Activated naive CD4-positive, alpha-beta T cell treated with anti-CD3 and anti-CD28 coated beads, Interleukin-2, amount 50 U/mL, for 72 hours (primary cell): Measurements from ENCODE around the gene LGR6. TPM values are rescaled to one million over a fixed set of nuclear protein-coding genes. Genes with fewer than 3 reads are reported as not detected.
"Not testable (repeated sequence)": the region's sequence is repeated elsewhere in the genome, so short reads cannot be mapped to it uniquely, and the experiment has no call there.

ENCODE experiments used
- ATAC-seq, 2 donors: fragments of 150-1000 bp; cut with Tn5 transposase; 2 replicates each; pipeline ENCODE4 v1.10.0; 2021; ENCODE audit warnings: mild to moderate bottlenecking in 2 of 2, moderate library complexity in 2 of 2
- DNase-seq, 2 donors: peaks; one replicate each; pipeline ENCODE4 v3.0.0; 2021 to 2022; ENCODE audit warnings: low spot score in 2 of 2
- H3K27ac Mint-ChIP-seq, 2 donors: one replicate each; pipeline ENCODE4 v1.8.0; 2022; ENCODE audit warnings: mild to moderate bottlenecking in 2 of 2, mixed read lengths in 2 of 2
- H3K36me3 Mint-ChIP-seq, 2 donors: one replicate each; pipeline ENCODE4 v1.8.0; 2022; ENCODE audit warnings: mixed read lengths in 2 of 2
- H3K9me3 Mint-ChIP-seq, 2 donors: one replicate each; pipeline ENCODE4 v1.8.0; 2022; ENCODE audit warnings: mixed read lengths in 2 of 2
- total RNA-seq, 2 donors: library from RNA; stranded (reverse); gene quantifications; one replicate each; pipeline ENCODE4 v1.2.3, GENCODE V29; 2022

LGR6 gene, protein sequence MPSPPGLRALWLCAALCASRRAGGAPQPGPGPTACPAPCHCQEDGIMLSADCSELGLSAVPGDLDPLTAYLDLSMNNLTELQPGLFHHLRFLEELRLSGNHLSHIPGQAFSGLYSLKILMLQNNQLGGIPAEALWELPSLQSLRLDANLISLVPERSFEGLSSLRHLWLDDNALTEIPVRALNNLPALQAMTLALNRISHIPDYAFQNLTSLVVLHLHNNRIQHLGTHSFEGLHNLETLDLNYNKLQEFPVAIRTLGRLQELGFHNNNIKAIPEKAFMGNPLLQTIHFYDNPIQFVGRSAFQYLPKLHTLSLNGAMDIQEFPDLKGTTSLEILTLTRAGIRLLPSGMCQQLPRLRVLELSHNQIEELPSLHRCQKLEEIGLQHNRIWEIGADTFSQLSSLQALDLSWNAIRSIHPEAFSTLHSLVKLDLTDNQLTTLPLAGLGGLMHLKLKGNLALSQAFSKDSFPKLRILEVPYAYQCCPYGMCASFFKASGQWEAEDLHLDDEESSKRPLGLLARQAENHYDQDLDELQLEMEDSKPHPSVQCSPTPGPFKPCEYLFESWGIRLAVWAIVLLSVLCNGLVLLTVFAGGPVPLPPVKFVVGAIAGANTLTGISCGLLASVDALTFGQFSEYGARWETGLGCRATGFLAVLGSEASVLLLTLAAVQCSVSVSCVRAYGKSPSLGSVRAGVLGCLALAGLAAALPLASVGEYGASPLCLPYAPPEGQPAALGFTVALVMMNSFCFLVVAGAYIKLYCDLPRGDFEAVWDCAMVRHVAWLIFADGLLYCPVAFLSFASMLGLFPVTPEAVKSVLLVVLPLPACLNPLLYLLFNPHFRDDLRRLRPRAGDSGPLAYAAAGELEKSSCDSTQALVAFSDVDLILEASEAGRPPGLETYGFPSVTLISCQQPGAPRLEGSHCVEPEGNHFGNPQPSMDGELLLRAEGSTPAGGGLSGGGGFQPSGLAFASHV
- under 1 TPM; 0.14 TPM for total RNA-seq

DNA sequence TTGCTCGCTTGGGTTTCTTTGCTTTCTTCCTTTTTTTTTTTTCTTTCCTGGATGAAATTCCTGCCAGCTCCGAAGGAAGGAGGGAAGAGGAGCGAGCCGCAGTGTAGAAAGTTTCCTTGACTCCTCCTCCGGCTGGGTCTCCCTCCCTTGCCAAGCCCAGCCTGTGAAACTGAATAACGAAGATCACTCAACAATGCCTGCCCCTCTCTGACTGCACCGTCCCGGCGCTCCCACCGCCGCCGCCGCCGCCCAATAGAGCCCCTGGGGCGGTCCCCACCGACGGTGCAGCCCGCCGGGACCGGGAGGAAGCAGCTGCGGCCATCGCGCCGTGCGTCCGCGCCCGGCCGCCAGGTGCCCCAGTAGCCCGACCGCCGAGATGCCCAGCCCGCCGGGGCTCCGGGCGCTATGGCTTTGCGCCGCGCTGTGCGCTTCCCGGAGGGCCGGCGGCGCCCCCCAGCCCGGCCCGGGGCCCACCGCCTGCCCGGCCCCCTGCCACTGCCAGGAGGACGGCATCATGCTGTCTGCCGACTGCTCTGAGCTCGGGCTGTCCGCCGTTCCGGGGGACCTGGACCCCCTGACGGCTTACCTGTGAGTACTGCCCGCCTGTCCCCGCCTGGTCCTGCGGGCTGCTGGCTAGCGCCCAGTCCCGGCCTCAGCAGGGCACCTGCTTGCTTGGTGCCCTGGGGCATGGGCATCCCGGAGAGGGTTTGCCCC, at the start of gene LGR6:
Gene LGR6 (plus strand): TSS at position 186 of the 714 bp plus-strand sequence. CDS start 191 bp downstream, at position 377.
- Mint-ChIP-seq H3K9me3 (no peaks in the 10 kb centered on the region), H3K27ac (no peak within 1 kb of the TSS)

GRCh38 chr1:202144402-202145067, 49.1 kb upstream of the LGR6 start, which contains the start of gene ARL8A:
TSS of gene ARL8A (minus strand) at chr1:202144737. CDS start at chr1:202144572, 165 bp downstream.
- peak within 1 kb of the TSS; percentile 92 to 98 for H3K27ac Mint-ChIP-seq
- no peaks in the 10 kb centered on the region for H3K9me3 Mint-ChIP-seq
- peaks cover 7 to 12% of the 10 kb centered on the region in 2 donors for H3K36me3 Mint-ChIP-seq
- DNase-seq (peak; percentile 72 to 75), ATAC-seq (peak; percentile 74 to 76)

More for the DNA sequence above, at the start of gene LGR6:
- H3K36me3 Mint-ChIP-seq = no peaks in the 10 kb centered on the region
- no peak for ATAC-seq
- DNase-seq = no peak

GRCh38 chr1:202145068-202145743, 48.4 kb upstream of the LGR6 start:
- peak; percentile 48 to 60 for ATAC-seq
- DNase-seq = peak in 1 of 2 donors; percentile 50
- peaks cover 8 to 12% of the 10 kb centered on the region in 2 donors for H3K36me3 Mint-ChIP-seq
- peak overlapping the region; percentile 87 to 95 for H3K27ac Mint-ChIP-seq
- no peaks in the 10 kb centered on the region for H3K9me3 Mint-ChIP-seq

DNA sequence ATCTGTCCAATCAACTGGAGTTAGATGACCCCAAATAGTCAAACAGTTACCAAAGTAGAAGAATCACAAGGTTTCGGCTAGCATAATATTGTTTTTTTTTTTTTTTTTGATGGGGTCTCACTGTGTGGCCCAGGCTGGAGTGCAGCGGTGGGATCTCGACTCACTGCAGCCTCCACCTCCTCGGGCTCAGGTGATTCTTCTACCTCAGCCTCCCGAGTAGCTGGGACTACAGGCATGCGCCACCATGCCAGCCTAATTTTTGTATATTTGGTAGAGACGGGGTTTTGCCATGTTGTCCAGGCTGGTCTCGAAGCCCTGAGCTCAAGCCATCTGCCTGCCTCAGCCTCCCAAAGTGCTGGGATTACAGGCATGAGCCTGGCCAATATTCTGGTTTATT, 47.9 kb upstream of the LGR6 start:
- not testable (repeated sequence) for H3K9me3 Mint-ChIP-seq, DNase-seq, ATAC-seq
- Mint-ChIP-seq H3K36me3 (peaks cover 13 to 14% of the 10 kb centered on the region in 2 donors), H3K27ac (peak overlapping the region; percentile 87 to 95)

GRCh38 chr1:202146279-202146678, 47.3 kb upstream of the LGR6 start:
- peak overlapping the region in 1 of 2 donors; percentile 87 for H3K27ac Mint-ChIP-seq
- no peaks in the 10 kb centered on the region for H3K9me3 Mint-ChIP-seq
- DNase-seq (no peak), ATAC-seq (no peak)
- peaks cover 19% of the 10 kb centered on the region in 2 donors for H3K36me3 Mint-ChIP-seq

GRCh38 chr1:202146993-202147392, 46.6 kb upstream of the LGR6 start:
- ATAC-seq = no peak
- DNase-seq = no peak
- peak overlapping the region in 1 of 2 donors; percentile 87 for H3K27ac Mint-ChIP-seq
- H3K36me3 Mint-ChIP-seq = peaks cover 20 to 21% of the 10 kb centered on the region in 2 donors
- no peaks in the 10 kb centered on the region for H3K9me3 Mint-ChIP-seq

GRCh38 chr1:202148391-202148790, 45.2 kb upstream of the LGR6 start:
- DNase-seq = no peak
- no peak for ATAC-seq
- H3K9me3 Mint-ChIP-seq = no peaks in the 10 kb centered on the region
- H3K36me3 Mint-ChIP-seq = peaks cover 23 to 25% of the 10 kb centered on the region in 2 donors
- peak overlapping the region in 1 of 2 donors; percentile 45 for H3K27ac Mint-ChIP-seq

- Mint-ChIP-seq H3K27ac (no peak overlapping the region), H3K36me3 (peaks cover 25 to 26% of the 10 kb centered on the region in 2 donors), H3K9me3 (no peaks in the 10 kb centered on the region)
- no peak for ATAC-seq
- no peak for DNase-seq
Measured at GRCh38 chr1:202149566-202149965, 44.0 kb upstream of the LGR6 start.

- no peaks in the 10 kb centered on the region for H3K9me3 Mint-ChIP-seq
- DNase-seq (no peak), ATAC-seq (no peak)
- peak overlapping the region; percentile 72 for H3K27ac Mint-ChIP-seq
- peaks cover 30 to 32% of the 10 kb centered on the region in 2 donors for H3K36me3 Mint-ChIP-seq
Measured at GRCh38 chr1:202150187-202150586, 43.4 kb upstream of the LGR6 start.

GRCh38 chr1:202150602-202151001, 43.0 kb upstream of the LGR6 start:
- H3K9me3 Mint-ChIP-seq = no peaks in the 10 kb centered on the region
- no peak for ATAC-seq
- DNase-seq = no peak
- peaks cover 30 to 35% of the 10 kb centered on the region in 2 donors for H3K36me3 Mint-ChIP-seq
- peak overlapping the region; percentile 72 to 91 for H3K27ac Mint-ChIP-seq

DNA sequence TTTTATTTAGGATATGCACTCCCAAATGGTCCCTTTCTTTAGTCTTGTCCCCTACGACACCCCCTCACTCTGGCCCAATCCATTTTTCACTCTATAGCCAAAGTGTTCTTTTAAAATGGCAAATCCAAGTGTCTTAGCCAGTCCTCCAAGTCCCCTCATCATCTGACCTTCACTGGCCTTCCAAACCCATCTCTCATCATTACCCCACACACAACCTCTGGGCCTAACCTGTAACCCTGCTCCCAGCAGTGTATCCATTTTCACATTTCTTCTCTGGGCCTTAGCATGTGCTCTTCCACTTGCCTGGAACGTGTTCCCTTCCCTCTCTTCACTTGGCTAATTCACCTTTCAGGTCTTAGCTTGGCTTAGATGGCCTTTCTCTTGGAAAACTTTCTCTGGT, 42.6 kb upstream of the LGR6 start:
- DNase-seq = no peak
- no peak for ATAC-seq
- H3K9me3 Mint-ChIP-seq = no peaks in the 10 kb centered on the region
- H3K36me3 Mint-ChIP-seq = peaks cover 30 to 39% of the 10 kb centered on the region in 2 donors
- H3K27ac Mint-ChIP-seq = peak overlapping the region; percentile 72 to 91

GRCh38 chr1:202152399-202152798, 41.2 kb upstream of the LGR6 start:
- Mint-ChIP-seq H3K36me3 (peaks cover 30 to 43% of the 10 kb centered on the region in 2 donors), H3K9me3 (no peaks in the 10 kb centered on the region), H3K27ac (no peak overlapping the region)
- ATAC-seq (no peak), DNase-seq (no peak)

DNA sequence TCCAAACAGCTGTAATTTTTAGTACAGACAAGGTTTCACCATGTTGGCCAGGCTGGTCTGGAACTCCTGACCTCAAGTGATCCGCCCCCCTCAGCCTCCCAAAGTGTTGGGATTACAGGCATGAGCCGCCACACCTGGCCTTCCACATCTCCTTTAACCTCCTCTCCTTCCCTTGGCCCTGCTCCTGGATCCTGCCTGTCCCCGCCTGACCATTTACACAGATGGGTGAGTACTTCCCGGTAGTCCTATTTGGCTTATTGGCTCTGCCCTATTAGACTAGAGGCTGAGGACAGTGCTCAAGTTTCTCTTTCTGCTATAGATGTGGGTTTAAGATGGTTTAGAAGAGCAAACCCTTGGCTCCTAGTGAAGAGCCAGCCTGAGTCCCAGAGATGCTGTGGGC, 40.3 kb upstream of the LGR6 start:
- Mint-ChIP-seq H3K27ac (peak overlapping the region; percentile 40 to 81), H3K36me3 (peaks cover 33 to 41% of the 10 kb centered on the region in 2 donors), H3K9me3 (no peaks in the 10 kb centered on the region)
- no peak for ATAC-seq
- no peak for DNase-seq

DNA sequence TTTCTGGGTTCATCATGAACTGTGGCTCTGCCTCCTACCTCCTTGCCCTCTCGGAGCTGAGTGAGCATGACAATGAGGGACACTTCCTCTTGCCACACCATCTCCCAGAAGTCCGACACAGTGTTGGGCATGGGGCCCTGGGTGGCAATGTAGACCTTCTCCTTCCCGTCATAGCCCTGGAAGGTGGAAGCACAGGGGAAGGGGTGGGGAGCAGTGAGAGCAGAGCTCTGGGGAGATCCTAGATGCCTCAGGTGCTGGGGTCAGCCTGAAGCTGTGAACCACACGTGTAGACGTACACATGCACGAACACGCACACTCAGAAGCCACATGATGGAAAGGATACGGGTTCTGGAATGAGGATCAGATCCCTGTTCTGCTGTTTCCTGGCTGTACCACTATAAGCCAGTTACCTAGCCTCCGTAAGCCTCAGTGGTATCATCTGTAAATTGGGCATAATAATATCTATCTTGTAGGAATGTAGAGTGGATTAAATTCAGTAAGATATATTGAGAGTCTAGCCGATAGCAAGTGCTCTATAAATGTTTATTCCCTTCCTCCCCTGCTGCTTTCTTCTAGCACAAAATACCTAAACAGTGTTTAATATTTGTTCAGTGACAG, 39.3 kb upstream of the LGR6 start:
- Mint-ChIP-seq H3K27ac (peak overlapping the region; percentile 44 to 94), H3K36me3 (peaks cover 42 to 51% of the 10 kb centered on the region in 2 donors), H3K9me3 (no peaks in the 10 kb centered on the region)
- no peak for DNase-seq
- no peak for ATAC-seq
